Prostate gland (tissue), 2 donors: Measurements from ENCODE around the gene COL25A1. TPM values are rescaled to one million over a fixed set of nuclear protein-coding genes. Genes with fewer than 3 reads are reported as not detected.

ENCODE experiments used
- DNase-seq: peaks from one replicate; pipeline ENCODE4 v3.0.0-alpha.2; 2019; ENCODE audit warnings: low spot score
- H3K27ac ChIP-seq, 2 donors: fragments of 200-600 bp; sonication (generic); 2 replicates each; pipeline ENCODE4 v1.5.1; 2017 to 2019
- H3K27me3 ChIP-seq: fragments of 200-600 bp; sonication (generic); replicated peaks from 2 replicates; pipeline ENCODE4 v1.5.1; 2019; ENCODE audit not compliant: insufficient read depth
- H3K36me3 ChIP-seq, 2 donors: fragments of 200-600 bp; sonication (generic); 1 replicate in 1 of 2; 2 replicates in 1 of 2; pipeline versions ENCODE4 v1.5.1 to v1.8.1; 2017 to 2019
- H3K4me1 ChIP-seq: fragments of 200-600 bp; sonication (generic); replicated peaks from 2 replicates; pipeline ENCODE4 v1.5.1; 2019
- H3K4me3 ChIP-seq, 2 donors: fragments of 200-600 bp; sonication (generic); 2 replicates each; pipeline ENCODE4 v1.5.1; 2017 to 2019
- H3K9me3 ChIP-seq: fragments of 200-600 bp; sonication (generic); 2 replicates; pipeline ENCODE4 v1.5.1; 2017
- CTCF ChIP-seq, 4 experiments: fragments of 200-600 bp in 2 of 4; fragments of 450-650 bp in 2 of 4; sonication (generic) in 2 of 4; IDR thresholded peaks; 1 replicate in 3 of 4; 2 replicates in 1 of 4; pipeline ENCODE4 v1.5.1; 2016 to 2019; ENCODE audit warnings: antibody characterized with exemption in 4 of 4, mild to moderate bottlenecking in 2 of 4, moderate library complexity in 2 of 4
- POLR2A ChIP-seq: fragments of 450-650 bp; IDR thresholded peaks from one replicate; pipeline ENCODE4 v1.6.1; 2016; ENCODE audit warnings: antibody characterized with exemption, mild to moderate bottlenecking
- POLR2AphosphoS5 ChIP-seq: sonication (generic); formaldehyde crosslinking; IDR thresholded peaks from one replicate; pipeline ENCODE4 v1.6.1; 2017; ENCODE audit warnings: antibody characterized with exemption
- WGBS: methylation state at CpG from one replicate; pipeline ENCODE4 v1.1.5; 2018; 5-methylcytosine and 5-hydroxymethylcytosine counted together
- intact Hi-C: fragments of 100-400 bp; cut with DNase I; formaldehyde crosslinking; loops from one replicate; pipeline ENCODE4 v1.14.2; 2022
- total RNA-seq, 2 donors: library from RNA; depleted of rRNA; stranded (reverse); fragments of >200 nt; gene quantifications; one replicate each; pipeline ENCODE4 v1.1.0, GENCODE V29; 2016

Gene COL25A1
- total RNA-seq, 2 donors from 2014 or later = 0.73 to 2.8 TPM

- 68% methylated on average over 8 of the region's 8 CpGs for WGBS
- no peak for DNase-seq
- H3K9me3 ChIP-seq = no peaks in the 10 kb centered on the region
Observed at GRCh38 chr4:108786351-108786750, 516.1 kb downstream of the COL25A1 start.

GRCh38 chr4:108783665-108784463 lies 518.6 kb downstream of the COL25A1 start:
- H3K9me3 ChIP-seq = no peaks in the 10 kb centered on the region
- H3K27me3 ChIP-seq = no peaks in the 10 kb centered on the region
- WGBS = 64% methylated on average over 3 of the region's 3 CpGs
- H3K4me1 ChIP-seq = no peaks in the 10 kb centered on the region
- H3K4me3 ChIP-seq = no peak overlapping the region
- no peaks in the 10 kb centered on the region for H3K36me3 ChIP-seq
- DNase-seq = no peak
- TF ChIP-seq CTCF (IDR thresholded peaks at IDR 0.05) (peak in 1 of 4 experiments; percentile 14), POLR2A (no peak)
- no peak overlapping the region for H3K27ac ChIP-seq
- intact Hi-C loops = no loop called here

More at GRCh38 chr4:108786351-108786750, 516.1 kb downstream of the COL25A1 start:
- no peak overlapping the region for H3K4me3 ChIP-seq
- no peaks in the 10 kb centered on the region for H3K36me3 ChIP-seq
- no peaks in the 10 kb centered on the region for H3K4me1 ChIP-seq
- H3K27me3 ChIP-seq = no peaks in the 10 kb centered on the region
- intact Hi-C loops = no loop called here
- TF ChIP-seq CTCF (IDR thresholded peaks at IDR 0.05) (no peak), POLR2A (no peak), POLR2AphosphoS5 (no peak)
- H3K27ac ChIP-seq = no peak overlapping the region

GRCh38 chr4:108779958-108780357 lies 522.5 kb downstream of the COL25A1 start:
- H3K36me3 ChIP-seq = no peaks in the 10 kb centered on the region
- no peaks in the 10 kb centered on the region for H3K27me3 ChIP-seq
- no peak overlapping the region for H3K4me3 ChIP-seq
- intact Hi-C loops = no loop called here
- no peaks in the 10 kb centered on the region for H3K4me1 ChIP-seq
- no peak for DNase-seq
- no peaks in the 10 kb centered on the region for H3K9me3 ChIP-seq
- no peak for TF ChIP-seq POLR2AphosphoS5
- TF ChIP-seq CTCF (IDR thresholded peaks at IDR 0.05) = no peak
- TF ChIP-seq POLR2A = no peak
- H3K27ac ChIP-seq = no peak overlapping the region

GRCh38 chr4:108777388-108777787 lies 525.1 kb downstream of the COL25A1 start:
- H3K4me3 ChIP-seq = no peak overlapping the region
- DNase-seq = no peak
- no peaks in the 10 kb centered on the region for H3K9me3 ChIP-seq
- H3K27ac ChIP-seq = no peak overlapping the region
- H3K4me1 ChIP-seq = no peaks in the 10 kb centered on the region
- no peaks in the 10 kb centered on the region for H3K27me3 ChIP-seq
- H3K36me3 ChIP-seq = no peaks in the 10 kb centered on the region
- TF ChIP-seq POLR2A (no peak), POLR2AphosphoS5 (no peak), CTCF (IDR thresholded peaks at IDR 0.05) (no peak)
- intact Hi-C loops = no loop called here
- WGBS = 86% methylated on average over 2 of the region's 2 CpGs

GRCh38 chr4:108775921-108776320 lies 526.5 kb downstream of the COL25A1 start:
- no peaks in the 10 kb centered on the region for H3K9me3 ChIP-seq
- intact Hi-C loops = no loop called here
- H3K4me1 ChIP-seq = no peaks in the 10 kb centered on the region
- no peaks in the 10 kb centered on the region for H3K27me3 ChIP-seq
- H3K4me3 ChIP-seq = no peak overlapping the region
- H3K27ac ChIP-seq = no peak overlapping the region
- WGBS = 84% methylated on average over 5 of the region's 5 CpGs
- no peak for DNase-seq
- no peak for TF ChIP-seq CTCF (IDR thresholded peaks at IDR 0.05)
- no peaks in the 10 kb centered on the region for H3K36me3 ChIP-seq
